H1 (cell line): Measurements from ENCODE around the gene TMEM271. TPM values are rescaled to one million over a fixed set of nuclear protein-coding genes. Genes with fewer than 3 reads are reported as not detected.

Source experiments
- BCL11A ChIP-seq, 2 experiments: IDR thresholded peaks; one replicate each; pipeline ENCODE4 v1.6.1; 2011; ENCODE audit warnings: low read depth in 2 of 2, low read length in 2 of 2, mild to moderate bottlenecking in 2 of 2
- BRCA1 ChIP-seq: IDR thresholded peaks from 2 replicates; pipeline ENCODE4 v1.6.1; 2012; ENCODE audit warnings: low read depth, low read length, improper control_type of control experiment
- CTCF ChIP-seq, 3 experiments: IDR thresholded peaks; 1 replicate in 2 of 3; 2 replicates in 1 of 3; pipeline versions ENCODE4 v1.5.1 to v1.6.1; 2011; ENCODE audit warnings: low read length in 3 of 3, mild to moderate bottlenecking in 3 of 3, inconsistent platforms in 2 of 3, low read depth in 1 of 3, moderate library complexity in 1 of 3; ENCODE audit not compliant: insufficient read depth in 1 of 3; ENCODE audit errors: control extremely low read depth in 1 of 3
- EP300 ChIP-seq, 2 experiments: IDR thresholded peaks; 1 replicate in 1 of 2; 2 replicates in 1 of 2; pipeline ENCODE4 v1.6.1; 2011 to 2012; ENCODE audit warnings: low read depth in 2 of 2, low read length in 2 of 2, mild to moderate bottlenecking in 2 of 2, borderline replicate concordance in 1 of 2, inconsistent platforms in 1 of 2, moderate library complexity in 1 of 2
- SIX5 ChIP-seq: IDR thresholded peaks from 2 replicates; pipeline ENCODE4 v1.6.1; 2011; ENCODE audit warnings: mild to moderate bottlenecking, low read depth, low read length
- SP4 ChIP-seq: IDR thresholded peaks from 2 replicates; pipeline ENCODE4 v1.6.1; 2012; ENCODE audit warnings: low read length, inconsistent platforms
- SUZ12 ChIP-seq: fragments of 200-600 bp; sonication (generic); IDR thresholded peaks from 2 replicates; pipeline ENCODE4 v1.6.1; 2012; ENCODE audit warnings: mild to moderate bottlenecking, inconsistent platforms, low read length, moderate library complexity, mixed read lengths
- TEAD4 ChIP-seq: IDR thresholded peaks from 2 replicates; pipeline ENCODE4 v1.6.1; 2012; ENCODE audit warnings: low read depth, low read length, inconsistent platforms, mixed read lengths
- polyA plus RNA-seq, 7 experiments: library from polyadenylated mRNA; depleted of rRNA in 3 of 7; stranded (reverse) in 5 of 7; unstranded in 2 of 7; fragments of >200 nt in 5 of 7; fragments of 200-250 nt in 2 of 7; gene quantifications; 1 replicate in 5 of 7; 2 replicates in 1 of 7; 4 replicates in 1 of 7; pipeline versions ENCODE4 v1.2.1 to v1.2.3, GENCODE V29; 2011 to 2013; ENCODE audit warnings: missing spikeins in 2 of 7, mixed read lengths in 2 of 7
- total RNA-seq: library from RNA; stranded (reverse); fragmentation: NEBNext Ultra II Directional; extraction: Animal tissue kit (Norgen Biotek cat#: 25700); gene quantifications from 2 replicates; pipeline ENCODE4 v1.2.1, GENCODE V29; 2021

Gene TMEM271
- total and polyA plus RNA-seq, 2 of the 8 experiments (the other 6 are each of a cell fraction or from before 2014, with no cell fraction given): 0.08 to 0.35 TPM

GRCh38 chr4:530017-530781 lies 45.9 kb downstream of the TMEM271 start (continued):
- no peak for TF ChIP-seq TEAD4
- TF ChIP-seq SUZ12: no peak
- no peak for TF ChIP-seq CTCF (IDR thresholded peaks at IDR 0.05; ENCODE audit: control extremely low read depth in 1 of 3, insufficient read depth in 1 of 3, low read depth in 1 of 3, low read length in 3 of 3)
- no peak for TF ChIP-seq SIX5
- no peak for TF ChIP-seq SP4
- no peak for TF ChIP-seq BRCA1
- TF ChIP-seq BCL11A (IDR thresholded peaks at IDR 0.05; ENCODE audit: low read depth in 2 of 2, low read length in 2 of 2): no peak
- no peak for TF ChIP-seq EP300 (IDR thresholded peaks at IDR 0.05; ENCODE audit: borderline replicate concordance in 1 of 2, low read depth in 2 of 2, low read length in 2 of 2)
